Keratinocyte (primary cell): ENCODE data around the gene DNAH10.

Experiments used
- EZH2 ChIP-seq: IDR thresholded peaks from one replicate; pipeline ENCODE4 v1.6.1; 2012; ENCODE audit warnings: inconsistent platforms, mild to moderate bottlenecking, low read length, moderate library complexity
- TF ChIP-seq, protein P1 (sequence below), 3 experiments: IDR thresholded peaks in 1 of 3; conservative IDR thresholded peaks in 1 of 3; optimal IDR thresholded peaks in 1 of 3; 2 replicates in 2 of 3; 3 replicates in 1 of 3; pipeline versions ENCODE3 to v1.5.1; 2011; ENCODE audit warnings: low read length in 3 of 3, mild to moderate bottlenecking in 3 of 3, moderate library complexity in 2 of 3, control low read depth in 1 of 3, inconsistent platforms in 1 of 3; ENCODE audit not compliant: insufficient read depth in 2 of 3; ENCODE audit errors: extremely low read depth in 1 of 3

GRCh38 chr12:123879691-123880090 lies 117.6 kb downstream of the DNAH10 start:
- TF ChIP-seq, protein P1, sequence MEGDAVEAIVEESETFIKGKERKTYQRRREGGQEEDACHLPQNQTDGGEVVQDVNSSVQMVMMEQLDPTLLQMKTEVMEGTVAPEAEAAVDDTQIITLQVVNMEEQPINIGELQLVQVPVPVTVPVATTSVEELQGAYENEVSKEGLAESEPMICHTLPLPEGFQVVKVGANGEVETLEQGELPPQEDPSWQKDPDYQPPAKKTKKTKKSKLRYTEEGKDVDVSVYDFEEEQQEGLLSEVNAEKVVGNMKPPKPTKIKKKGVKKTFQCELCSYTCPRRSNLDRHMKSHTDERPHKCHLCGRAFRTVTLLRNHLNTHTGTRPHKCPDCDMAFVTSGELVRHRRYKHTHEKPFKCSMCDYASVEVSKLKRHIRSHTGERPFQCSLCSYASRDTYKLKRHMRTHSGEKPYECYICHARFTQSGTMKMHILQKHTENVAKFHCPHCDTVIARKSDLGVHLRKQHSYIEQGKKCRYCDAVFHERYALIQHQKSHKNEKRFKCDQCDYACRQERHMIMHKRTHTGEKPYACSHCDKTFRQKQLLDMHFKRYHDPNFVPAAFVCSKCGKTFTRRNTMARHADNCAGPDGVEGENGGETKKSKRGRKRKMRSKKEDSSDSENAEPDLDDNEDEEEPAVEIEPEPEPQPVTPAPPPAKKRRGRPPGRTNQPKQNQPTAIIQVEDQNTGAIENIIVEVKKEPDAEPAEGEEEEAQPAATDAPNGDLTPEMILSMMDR (optimal IDR thresholded peaks at IDR 0.05 in 1 of 3, IDR thresholded peaks at IDR 0.05 in 1 of 3, conservative IDR thresholded peaks at IDR 0.05 in 1 of 3; ENCODE audit: extremely low read depth in 1 of 3, insufficient read depth in 2 of 3, low read length in 3 of 3): no peak
- no peak for TF ChIP-seq EZH2
